Esophagus muscularis mucosa (tissue), 4 donors: ENCODE measurements around the gene ERI3. TPM values are rescaled to one million over a fixed set of nuclear protein-coding genes. Genes with fewer than 3 reads are reported as not detected.

Experiments
- DNase-seq: peaks from one replicate; pipeline ENCODE4 v3.0.0-alpha.2; 2017; ENCODE audit errors: extremely low spot score
- H3K27ac ChIP-seq, 4 donors: fragments of 200-600 bp; sonication (generic); replicated peaks in 1 of 4; 1 replicate in 3 of 4; 2 replicates in 1 of 4; pipeline ENCODE4 v1.5.1; 2016 to 2019; ENCODE audit warnings: mild to moderate bottlenecking in 1 of 4
- H3K27me3 ChIP-seq, 4 donors: fragments of 200-600 bp; sonication (generic); one replicate each; pipeline versions ENCODE4 v1.5.1 to v1.6.0; 2016 to 2019
- H3K36me3 ChIP-seq, 4 donors: fragments of 200-600 bp; sonication (generic); one replicate each; pipeline ENCODE4 v1.5.1; 2016 to 2019
- H3K4me1 ChIP-seq, 4 donors: fragments of 200-600 bp; sonication (generic); one replicate each; pipeline ENCODE4 v1.5.1; 2016 to 2019
- H3K4me3 ChIP-seq, 4 donors: fragments of 200-600 bp; sonication (generic); 1 replicate in 2 of 4; 2 replicates in 2 of 4; pipeline ENCODE4 v1.5.1; 2016 to 2019; ENCODE audit warnings: mild to moderate bottlenecking in 4 of 4, moderate library complexity in 1 of 4
- H3K9me3 ChIP-seq, 4 donors: fragments of 200-600 bp; sonication (generic); 1 replicate in 3 of 4; 2 replicates in 1 of 4; pipeline ENCODE4 v1.5.1; 2016 to 2019
- EP300 ChIP-seq: sonication (generic); formaldehyde crosslinking; IDR thresholded peaks from one replicate; pipeline ENCODE4 v1.6.1; 2017; ENCODE audit warnings: antibody characterized with exemption
- POLR2A ChIP-seq: fragments of 450-650 bp; IDR thresholded peaks from one replicate; pipeline ENCODE4 v1.6.1; 2017; ENCODE audit warnings: antibody characterized with exemption, moderate library complexity, mild to moderate bottlenecking, low read depth
- POLR2AphosphoS5 ChIP-seq, 2 donors: sonication (generic); formaldehyde crosslinking; IDR thresholded peaks; one replicate each; pipeline ENCODE4 v1.6.1; 2017; ENCODE audit warnings: antibody characterized with exemption in 2 of 2
- WGBS: methylation state at CpG from one replicate; pipeline ENCODE4 v1.1.5; 2018; 5-methylcytosine and 5-hydroxymethylcytosine counted together
- intact Hi-C: fragments of 100-400 bp; cut with DNase I; formaldehyde crosslinking; loops from one replicate; pipeline ENCODE4 v1.15.1; 2023
- total RNA-seq, 4 donors: library from RNA; depleted of rRNA; stranded (reverse); fragments of >200 nt; gene quantifications; one replicate each; pipeline versions ENCODE4 v1.1.0 to v1.2.1, GENCODE V29; 2016
- TF ChIP-seq, protein P1 (sequence below), 3 experiments: fragments of 200-600 bp in 2 of 3; fragments of 450-650 bp in 1 of 3; sonication (generic) in 2 of 3; IDR thresholded peaks; one replicate each; pipeline ENCODE4 v1.5.1; 2017 to 2019; ENCODE audit warnings: antibody characterized with exemption in 3 of 3, mild to moderate bottlenecking in 2 of 3, moderate library complexity in 1 of 3

Gene ERI3
- total RNA-seq, 4 donors from 2014 or later, result 40.4 to 56.6 (median 47.0) TPM

DNA sequence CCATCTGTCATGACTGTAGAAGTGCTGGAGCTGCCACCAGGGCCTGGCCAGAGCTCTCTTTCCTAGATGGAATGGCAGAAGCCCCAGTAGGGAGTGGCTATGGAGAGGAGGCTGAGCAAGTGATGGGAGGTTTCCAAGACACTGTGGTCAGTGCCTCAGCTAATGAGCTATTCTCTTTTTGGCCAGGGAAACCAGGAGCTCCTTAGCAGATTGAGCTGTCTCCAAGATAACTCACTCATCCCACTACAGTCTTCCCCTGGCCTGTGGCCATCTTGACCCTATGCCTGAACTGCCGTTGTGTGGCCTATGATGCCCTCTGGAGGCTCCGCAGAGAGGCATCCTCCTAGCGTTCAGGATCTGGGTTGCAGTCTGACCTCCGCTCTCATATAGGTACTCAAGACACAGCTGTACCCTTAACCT is 60.5 kb downstream of the ERI3 start:
- peaks cover 9 to 88% (median 54%) of the 10 kb centered on the region in 4 donors for H3K36me3 ChIP-seq
- TF ChIP-seq, protein P1, sequence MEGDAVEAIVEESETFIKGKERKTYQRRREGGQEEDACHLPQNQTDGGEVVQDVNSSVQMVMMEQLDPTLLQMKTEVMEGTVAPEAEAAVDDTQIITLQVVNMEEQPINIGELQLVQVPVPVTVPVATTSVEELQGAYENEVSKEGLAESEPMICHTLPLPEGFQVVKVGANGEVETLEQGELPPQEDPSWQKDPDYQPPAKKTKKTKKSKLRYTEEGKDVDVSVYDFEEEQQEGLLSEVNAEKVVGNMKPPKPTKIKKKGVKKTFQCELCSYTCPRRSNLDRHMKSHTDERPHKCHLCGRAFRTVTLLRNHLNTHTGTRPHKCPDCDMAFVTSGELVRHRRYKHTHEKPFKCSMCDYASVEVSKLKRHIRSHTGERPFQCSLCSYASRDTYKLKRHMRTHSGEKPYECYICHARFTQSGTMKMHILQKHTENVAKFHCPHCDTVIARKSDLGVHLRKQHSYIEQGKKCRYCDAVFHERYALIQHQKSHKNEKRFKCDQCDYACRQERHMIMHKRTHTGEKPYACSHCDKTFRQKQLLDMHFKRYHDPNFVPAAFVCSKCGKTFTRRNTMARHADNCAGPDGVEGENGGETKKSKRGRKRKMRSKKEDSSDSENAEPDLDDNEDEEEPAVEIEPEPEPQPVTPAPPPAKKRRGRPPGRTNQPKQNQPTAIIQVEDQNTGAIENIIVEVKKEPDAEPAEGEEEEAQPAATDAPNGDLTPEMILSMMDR (IDR thresholded peaks at IDR 0.05), result peak in 2 of 3 experiments; percentile 16 to 28
- no peak for TF ChIP-seq EP300
- intact Hi-C loops, result no loop called here
- no peak overlapping the region for H3K27ac ChIP-seq
- H3K4me1 ChIP-seq, result peaks cover 13 to 18% (median 16%) of the 10 kb centered on the region in 4 donors
- no peaks in the 10 kb centered on the region for H3K27me3 ChIP-seq
- no peak overlapping the region for H3K4me3 ChIP-seq
- no peak for DNase-seq
- WGBS, result no CpG with 5 or more reads among the region's 4 CpGs
- H3K9me3 ChIP-seq, result no peaks in the 10 kb centered on the region

DNA sequence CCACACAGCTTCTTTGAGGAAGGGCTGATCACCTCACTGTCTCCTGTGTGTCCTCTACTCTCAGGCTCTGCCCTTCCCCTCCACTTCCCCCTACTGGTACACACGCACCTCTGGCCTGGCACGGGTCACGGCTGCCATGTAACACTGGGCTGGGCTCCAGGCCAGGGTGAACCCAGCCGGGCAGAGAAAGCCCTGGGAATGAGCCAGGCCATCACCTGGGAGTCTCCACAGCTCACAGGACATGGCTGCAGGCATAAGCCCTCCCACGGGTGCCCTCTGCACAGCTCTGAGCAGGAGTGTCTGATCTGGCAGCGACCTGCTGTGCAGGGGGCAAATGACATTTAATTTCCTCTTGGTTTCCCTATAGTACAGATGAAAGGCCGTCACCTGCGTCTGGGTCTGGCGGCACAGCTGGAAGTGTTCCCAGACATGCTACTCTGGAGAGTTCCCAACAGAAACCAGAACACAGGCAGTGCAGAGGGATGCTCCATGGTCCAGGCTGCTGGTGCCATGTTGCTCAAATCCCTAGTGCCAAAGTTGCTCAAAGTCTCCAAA is 61.2 kb downstream of the ERI3 start:
- WGBS, result 57% methylated on average over 3 of the region's 9 CpGs
- Histone ChIP-seq H3K36me3 (peaks cover 9 to 88% (median 57%) of the 10 kb centered on the region in 4 donors), H3K9me3 (no peaks in the 10 kb centered on the region), H3K27ac (no peak overlapping the region), H3K27me3 (no peaks in the 10 kb centered on the region), H3K4me1 (peaks cover 13 to 18% (median 16%) of the 10 kb centered on the region in 4 donors), H3K4me3 (no peak overlapping the region)
- intact Hi-C loops, result no loop called here
- DNase-seq, result no peak
- TF ChIP-seq EP300 (no peak), POLR2AphosphoS5 (IDR thresholded peaks at IDR 0.05) (no peak), POLR2A (no peak)
- TF ChIP-seq, protein P1 (IDR thresholded peaks at IDR 0.05), result peak in 1 of 3 experiments; percentile 4

DNA sequence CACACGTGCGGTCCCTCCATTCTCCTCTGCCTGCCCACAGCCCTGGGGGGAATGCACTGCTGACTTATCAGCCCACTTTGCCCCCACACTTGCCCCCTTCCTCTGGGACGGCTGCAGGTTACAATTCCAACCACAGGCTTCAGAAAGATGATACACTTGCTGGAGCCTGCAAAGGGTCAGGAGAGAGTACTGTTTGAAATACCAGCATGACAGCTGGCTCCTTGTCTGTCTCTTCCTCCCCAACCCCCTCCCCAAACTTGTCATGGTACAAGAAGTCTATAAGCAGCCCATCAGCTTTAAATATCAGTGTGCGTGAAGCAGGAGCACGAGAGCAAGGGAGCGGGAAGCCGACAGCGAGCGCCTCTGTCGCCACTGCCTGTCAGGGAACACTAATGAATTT is 62.4 kb downstream of the ERI3 start:
- H3K4me1 ChIP-seq, result peaks cover 13 to 18% (median 16%) of the 10 kb centered on the region in 4 donors
- intact Hi-C loops, result no loop called here
- no peaks in the 10 kb centered on the region for H3K27me3 ChIP-seq
- H3K27ac ChIP-seq, result no peak overlapping the region
- H3K9me3 ChIP-seq, result no peaks in the 10 kb centered on the region
- TF ChIP-seq EP300 (no peak), POLR2A (no peak), POLR2AphosphoS5 (IDR thresholded peaks at IDR 0.05) (no peak)
- DNase-seq, result no peak
- H3K36me3 ChIP-seq, result peaks cover 5 to 88% (median 58%) of the 10 kb centered on the region in 4 donors
- no peak overlapping the region for H3K4me3 ChIP-seq
- WGBS, result 84% methylated on average over 8 of the region's 10 CpGs

DNA sequence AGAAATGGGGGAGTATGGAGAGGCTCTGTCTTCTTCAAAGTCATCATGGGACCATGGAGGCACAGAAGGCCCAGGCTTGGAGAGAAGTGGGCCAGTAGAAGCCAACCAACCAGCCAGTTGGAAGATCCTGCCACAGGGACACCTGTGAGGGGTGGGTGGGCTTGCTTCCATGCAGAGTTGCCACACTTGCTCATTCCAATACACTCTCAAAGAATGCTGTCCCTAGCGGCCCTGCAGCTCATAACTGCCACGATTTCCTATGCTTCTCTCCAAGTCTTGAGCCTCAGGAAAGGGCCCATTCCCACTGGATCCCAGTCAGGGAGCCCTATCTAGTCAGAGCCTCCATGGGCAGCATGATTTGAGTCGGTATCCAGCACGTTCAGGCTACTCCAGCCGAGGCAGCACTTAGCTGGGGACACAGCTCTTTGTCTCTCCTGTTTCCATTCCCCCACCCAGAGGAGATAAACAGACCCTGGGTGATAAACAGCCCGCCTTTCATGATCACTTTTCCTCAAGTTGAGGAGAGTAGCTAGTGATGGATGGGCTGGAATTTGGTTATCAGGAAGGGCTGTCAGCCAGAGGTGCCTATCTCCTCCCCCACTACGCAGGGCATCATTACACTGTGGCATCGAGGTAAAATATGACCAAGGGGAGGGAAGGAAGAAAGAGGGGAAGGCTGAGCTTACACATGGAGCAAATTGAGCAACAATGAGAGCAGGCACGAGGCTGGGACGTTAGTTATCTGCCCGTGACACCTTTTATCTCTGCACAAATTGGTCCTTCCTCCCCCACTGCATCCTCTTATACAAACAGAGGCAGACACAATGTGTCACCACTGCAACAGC is 64.6 kb downstream of the ERI3 start:
- Histone ChIP-seq H3K9me3 (no peaks in the 10 kb centered on the region), H3K4me1 (peaks cover 13 to 18% (median 16%) of the 10 kb centered on the region in 4 donors), H3K4me3 (no peak overlapping the region), H3K36me3 (peaks cover 3 to 87% (median 51%) of the 10 kb centered on the region in 4 donors), H3K27me3 (no peaks in the 10 kb centered on the region), H3K27ac (no peak overlapping the region)
- TF ChIP-seq POLR2AphosphoS5 (IDR thresholded peaks at IDR 0.05) (no peak), POLR2A (no peak), EP300 (no peak)
- TF ChIP-seq, protein P1 (IDR thresholded peaks at IDR 0.05), result no peak
- 76% methylated on average over 11 of the region's 11 CpGs for WGBS
- intact Hi-C loops, result no loop called here
- no peak for DNase-seq

DNA sequence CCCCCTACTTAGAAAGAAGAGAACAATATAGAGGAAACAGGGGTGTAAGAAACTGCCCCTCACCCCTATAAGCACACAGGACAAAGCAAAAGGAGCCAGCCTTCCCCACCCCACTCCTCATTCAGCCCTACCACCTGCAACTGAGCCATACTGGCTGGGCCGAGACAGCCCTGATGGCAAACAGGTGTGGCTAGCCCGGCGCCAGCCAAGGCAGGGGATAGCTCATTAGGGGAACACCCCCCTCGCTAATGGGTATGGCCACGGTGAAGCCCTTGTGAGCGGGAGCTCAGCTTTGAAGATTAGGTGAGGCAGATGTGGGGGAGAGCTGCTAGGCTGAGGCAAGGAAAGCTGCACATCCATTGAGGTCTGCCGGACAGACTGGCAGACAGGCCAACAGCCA is 65.5 kb downstream of the ERI3 start:
- Histone ChIP-seq H3K4me3 (no peak overlapping the region), H3K27ac (no peak overlapping the region), H3K9me3 (no peaks in the 10 kb centered on the region), H3K4me1 (peaks cover 11 to 13% (median 12%) of the 10 kb centered on the region in 4 donors), H3K27me3 (no peaks in the 10 kb centered on the region), H3K36me3 (peaks cover 0 to 87% (median 51%) of the 10 kb centered on the region in 4 donors)
- no peak for DNase-seq
- 72% methylated on average over 7 of the region's 7 CpGs for WGBS
- intact Hi-C loops, result no loop called here
- TF ChIP-seq, protein P1 (IDR thresholded peaks at IDR 0.05), result no peak
- TF ChIP-seq POLR2A (no peak), EP300 (no peak), POLR2AphosphoS5 (IDR thresholded peaks at IDR 0.05) (no peak)
